Stimulated activated naive CD8-positive, alpha-beta T cell treated with anti-CD3 and anti-CD28 coated beads, Interleukin-15, amount 100 ng/mL, for 72 hours (primary cell): Measurements from ENCODE around the gene PAMR1.

Experiments used
- ATAC-seq: fragments of 150-1000 bp; cut with Tn5 transposase; 2 replicates; pipeline ENCODE4 v1.10.0; 2021; ENCODE audit warnings: mild to moderate bottlenecking, moderate library complexity
- DNase-seq, 2 donors: peaks; one replicate each; pipeline ENCODE4 v3.0.0; 2021 to 2022
- H3K27ac Mint-ChIP-seq, 2 donors: one replicate each; pipeline ENCODE4 v1.8.0; 2022; ENCODE audit warnings: mild to moderate bottlenecking in 2 of 2, mixed read lengths in 2 of 2, moderate library complexity in 2 of 2
- H3K27me3 Mint-ChIP-seq: one replicate; pipeline ENCODE4 v1.8.0; 2022; ENCODE audit warnings: mixed read lengths
- H3K4me1 Mint-ChIP-seq: one replicate; pipeline ENCODE4 v1.8.0; 2022; ENCODE audit warnings: mild to moderate bottlenecking, mixed read lengths
- H3K4me3 Mint-ChIP-seq, 2 donors: one replicate each; pipeline ENCODE4 v1.8.0; 2022; ENCODE audit warnings: mild to moderate bottlenecking in 2 of 2, mixed read lengths in 2 of 2, moderate library complexity in 1 of 2
- H3K9me3 Mint-ChIP-seq, 2 donors: one replicate each; pipeline ENCODE4 v1.8.0; 2022; ENCODE audit warnings: mixed read lengths in 2 of 2

PAMR1 gene

GRCh38 chr11:35461917-35462538 lies 63.4 kb downstream of the PAMR1 start:
- H3K27ac Mint-ChIP-seq = no peak overlapping the region
- H3K4me3 Mint-ChIP-seq = no peak overlapping the region
- ATAC-seq (no peak), DNase-seq (no peak)
- peaks cover 24% of the 10 kb centered on the region for H3K27me3 Mint-ChIP-seq
- no peaks in the 10 kb centered on the region for H3K9me3 Mint-ChIP-seq
- no peaks in the 10 kb centered on the region for H3K4me1 Mint-ChIP-seq

DNA sequence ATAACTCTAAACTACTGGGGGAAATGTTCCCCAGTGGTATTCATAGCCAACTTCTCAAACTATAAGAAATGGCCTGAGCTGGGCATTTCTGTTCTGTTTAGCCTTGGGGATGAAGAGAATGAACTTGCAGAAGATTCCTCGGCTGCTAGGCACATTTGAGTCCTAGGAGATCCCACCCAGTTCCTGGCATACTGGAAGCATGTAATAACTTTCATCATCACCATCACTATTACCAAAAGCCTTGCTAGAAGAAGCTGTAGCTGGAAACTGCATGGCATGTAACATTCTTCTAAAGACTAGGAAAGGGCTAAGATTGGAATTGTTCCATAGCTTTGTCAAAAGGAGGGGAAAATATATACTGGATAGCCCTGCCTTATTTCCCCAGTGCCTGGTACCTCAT lies 65.9 kb downstream of the PAMR1 start:
- Mint-ChIP-seq H3K4me3 (no peak overlapping the region), H3K27ac (no peak overlapping the region), H3K4me1 (no peaks in the 10 kb centered on the region), H3K27me3 (peaks cover 31% of the 10 kb centered on the region), H3K9me3 (no peaks in the 10 kb centered on the region)
- ATAC-seq (no peak), DNase-seq (no peak)

GRCh38 chr11:35458846-35459245 lies 66.6 kb downstream of the PAMR1 start:
- no peak overlapping the region for H3K27ac Mint-ChIP-seq
- H3K4me1 Mint-ChIP-seq = no peaks in the 10 kb centered on the region
- peaks cover 31% of the 10 kb centered on the region for H3K27me3 Mint-ChIP-seq
- no peak for ATAC-seq
- H3K4me3 Mint-ChIP-seq = no peak overlapping the region
- H3K9me3 Mint-ChIP-seq = no peaks in the 10 kb centered on the region
- DNase-seq = no peak

GRCh38 chr11:35454362-35454761 lies 71.1 kb downstream of the PAMR1 start:
- Mint-ChIP-seq H3K4me3 (no peak overlapping the region), H3K27ac (no peak overlapping the region), H3K9me3 (no peaks in the 10 kb centered on the region), H3K27me3 (peaks cover 34% of the 10 kb centered on the region), H3K4me1 (no peaks in the 10 kb centered on the region)
- DNase-seq = no peak
- no peak for ATAC-seq

GRCh38 chr11:35436581-35437250 lies 88.7 kb downstream of the PAMR1 start:
- ATAC-seq = no peak
- no peak overlapping the region for H3K4me3 Mint-ChIP-seq
- H3K27me3 Mint-ChIP-seq = peaks cover 49% of the 10 kb centered on the region
- H3K4me1 Mint-ChIP-seq = no peaks in the 10 kb centered on the region
- H3K9me3 Mint-ChIP-seq = no peaks in the 10 kb centered on the region
- no peak overlapping the region for H3K27ac Mint-ChIP-seq
- DNase-seq = no peak

GRCh38 chr11:35433588-35433987 lies 91.8 kb downstream of the PAMR1 start:
- Mint-ChIP-seq H3K27me3 (peaks cover 52% of the 10 kb centered on the region), H3K27ac (no peak overlapping the region), H3K4me1 (no peaks in the 10 kb centered on the region), H3K4me3 (no peak overlapping the region), H3K9me3 (no peaks in the 10 kb centered on the region)
- ATAC-seq (no peak), DNase-seq (no peak)

GRCh38 chr11:35432464-35432863 lies 93.0 kb downstream of the PAMR1 start:
- Mint-ChIP-seq H3K27me3 (peaks cover 60% of the 10 kb centered on the region), H3K4me1 (no peaks in the 10 kb centered on the region)

DNA sequence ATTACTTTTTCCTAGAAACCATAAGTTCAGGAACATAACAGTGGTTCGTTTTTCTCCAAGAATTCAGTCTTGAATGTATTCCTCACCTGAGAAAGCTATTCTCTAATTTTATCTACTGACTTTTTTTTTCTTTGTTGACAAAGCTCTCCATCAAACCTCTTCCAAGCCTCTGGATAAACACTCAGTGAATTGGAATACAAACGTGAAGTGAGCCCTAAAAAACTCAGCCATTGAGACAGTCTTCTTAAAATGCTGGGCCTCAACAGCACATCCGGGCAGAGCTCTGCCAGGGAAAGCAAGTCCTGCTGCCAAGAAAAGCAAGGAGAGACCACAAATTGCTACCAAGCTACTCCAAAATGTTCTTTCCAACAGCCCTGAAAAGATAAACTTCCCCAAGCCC lies 98.3 kb downstream of the PAMR1 start:
- peaks cover 81% of the 10 kb centered on the region for H3K27me3 Mint-ChIP-seq
- no peak overlapping the region for H3K27ac Mint-ChIP-seq
- H3K4me1 Mint-ChIP-seq = no peaks in the 10 kb centered on the region
- ATAC-seq (no peak), DNase-seq (no peak)
- H3K4me3 Mint-ChIP-seq = no peak overlapping the region
- H3K9me3 Mint-ChIP-seq = no peaks in the 10 kb centered on the region

More at GRCh38 chr11:35432464-35432863, 93.0 kb downstream of the PAMR1 start:
- Mint-ChIP-seq H3K27ac (no peak overlapping the region), H3K4me3 (no peak overlapping the region), H3K9me3 (no peaks in the 10 kb centered on the region)
- ATAC-seq (no peak), DNase-seq (no peak)

GRCh38 chr11:35426351-35426750 lies 99.1 kb downstream of the PAMR1 start:
- Mint-ChIP-seq H3K27ac (no peak overlapping the region), H3K9me3 (no peaks in the 10 kb centered on the region), H3K4me1 (no peaks in the 10 kb centered on the region), H3K27me3 (peaks cover 84% of the 10 kb centered on the region), H3K4me3 (no peak overlapping the region)
- DNase-seq (no peak), ATAC-seq (no peak)

DNA sequence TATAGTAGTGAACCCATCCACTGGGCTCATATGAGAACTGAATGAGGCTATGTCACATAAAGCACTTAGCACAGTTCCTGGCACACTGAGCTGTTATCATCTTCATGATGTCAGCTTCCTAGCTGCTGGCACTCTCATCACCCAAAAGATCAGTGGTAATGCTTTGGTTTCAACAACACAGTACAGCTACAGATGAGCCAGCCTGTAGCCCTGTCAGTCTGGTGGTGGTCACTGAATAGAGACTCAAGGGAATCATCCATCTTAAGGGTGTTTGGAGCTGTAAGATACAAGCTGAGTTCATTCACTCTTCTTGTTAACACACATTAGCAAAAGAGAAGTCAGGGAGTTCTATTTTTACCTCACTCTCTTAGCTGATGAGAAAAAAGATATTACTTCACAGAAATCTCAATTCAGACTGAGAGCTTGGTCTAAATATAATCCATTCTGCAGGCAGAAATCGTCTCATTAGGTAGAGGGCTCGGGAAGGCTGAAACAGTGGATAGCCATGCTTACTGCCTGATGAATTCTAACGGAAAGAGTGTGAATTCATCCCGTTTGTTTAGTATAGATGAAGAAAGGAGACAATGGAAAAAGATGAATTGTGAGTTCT lies 99.7 kb downstream of the PAMR1 start:
- Mint-ChIP-seq H3K27me3 (peaks cover 86% of the 10 kb centered on the region), H3K4me3 (no peak overlapping the region), H3K27ac (no peak overlapping the region), H3K4me1 (no peaks in the 10 kb centered on the region), H3K9me3 (no peaks in the 10 kb centered on the region)
- DNase-seq = no peak
- no peak for ATAC-seq

- H3K27me3 Mint-ChIP-seq = peaks cover 88% of the 10 kb centered on the region
- no peak overlapping the region for H3K4me3 Mint-ChIP-seq
- DNase-seq (no peak), ATAC-seq (no peak)
- H3K9me3 Mint-ChIP-seq = no peaks in the 10 kb centered on the region
- H3K27ac Mint-ChIP-seq = no peak overlapping the region
- H3K4me1 Mint-ChIP-seq = peaks cover 12% of the 10 kb centered on the region
These were observed 101.1 kb downstream of the PAMR1 start for GRCh38 chr11:35424157-35424940.

GRCh38 chr11:35420371-35420770 lies 105.0 kb downstream of the PAMR1 start:
- DNase-seq = no peak
- H3K4me1 Mint-ChIP-seq = peaks cover 23% of the 10 kb centered on the region

DNA sequence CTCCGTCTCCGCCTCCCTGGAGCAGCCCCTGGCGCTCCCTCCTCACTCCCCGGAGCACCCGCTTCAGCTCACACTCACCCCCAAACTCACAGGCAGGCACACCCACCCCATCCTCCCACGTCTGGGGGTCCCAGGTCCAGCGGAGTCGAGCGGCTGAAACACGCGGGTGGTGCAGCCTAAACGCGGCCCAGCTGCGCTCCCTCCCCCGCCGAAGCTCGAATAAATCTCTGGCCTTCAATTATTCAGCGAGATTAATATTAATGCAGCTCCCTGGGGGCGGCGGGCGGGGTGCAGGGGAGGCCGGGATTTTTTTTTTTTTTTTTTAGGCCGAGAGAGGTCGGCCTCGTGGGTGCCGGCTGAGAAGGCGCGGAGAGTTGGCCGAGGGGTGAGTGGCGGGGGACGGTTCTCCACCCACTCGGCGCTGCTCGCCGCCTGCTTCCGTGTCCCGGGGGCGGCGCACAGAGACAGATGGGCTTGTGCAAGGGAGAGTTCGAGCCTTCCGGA lies 105.5 kb downstream of the PAMR1 start:
- Mint-ChIP-seq H3K27ac (no peak overlapping the region), H3K9me3 (no peaks in the 10 kb centered on the region), H3K4me1 (peaks cover 23% of the 10 kb centered on the region), H3K27me3 (peaks cover 92% of the 10 kb centered on the region), H3K4me3 (peak overlapping the region; percentile 56 to 76)
- DNase-seq = no peak
- ATAC-seq = peak; percentile 36

More at GRCh38 chr11:35420371-35420770, 105.0 kb downstream of the PAMR1 start:
- H3K27ac Mint-ChIP-seq = no peak overlapping the region
- no peaks in the 10 kb centered on the region for H3K9me3 Mint-ChIP-seq
- no peak for ATAC-seq
- peak overlapping the region; percentile 56 to 76 for H3K4me3 Mint-ChIP-seq
- peaks cover 92% of the 10 kb centered on the region for H3K27me3 Mint-ChIP-seq

GRCh38 chr11:35419184-35419829 lies 106.1 kb downstream of the PAMR1 start, which contains the start of gene SLC1A2:
Gene SLC1A2 (minus strand): TSS chr11:35419558. CDS start chr11:35418966, 592 bp downstream.
- ATAC-seq = peak; percentile 60
- Mint-ChIP-seq H3K4me1 (peaks cover 23% of the 10 kb centered on the region), H3K27me3 (peaks cover 95% of the 10 kb centered on the region), H3K27ac (no peak within 1 kb of the TSS), H3K9me3 (no peaks in the 10 kb centered on the region), H3K4me3 (peak within 1 kb of the TSS; percentile 71 to 76)
- DNase-seq = no peak
